OCI-LY1 (cell line): ENCODE measurements around the gene POU2AF1.

Source experiments
- H2AFZ ChIP-seq: fragments of 200-600 bp; sonication (generic), shearing (Covaris generic); 2 replicates; pipeline ENCODE4 v1.6.0; 2014; ENCODE audit warnings: antibody characterized with exemption, mild to moderate bottlenecking, low read length
- H3F3A ChIP-seq: fragments of 200-600 bp; sonication (generic), shearing (Covaris generic); 2 replicates; pipeline ENCODE4 v1.6.0; 2014; ENCODE audit warnings: mild to moderate bottlenecking, antibody characterized with exemption, low read length, moderate library complexity; ENCODE audit not compliant: insufficient read depth
- H3K27ac ChIP-seq: fragments of 200-600 bp; sonication (generic); 2 replicates; pipeline ENCODE4 v1.5.1; 2014; ENCODE audit warnings: low read length, mixed run types, mild to moderate bottlenecking, low read depth; ENCODE audit not compliant: poor library complexity, severe bottlenecking
- H3K27me3 ChIP-seq: fragments of 200-600 bp; sonication (generic); 2 replicates; pipeline ENCODE4 v1.6.0; 2014; ENCODE audit warnings: antibody characterized with exemption, mild to moderate bottlenecking, low read length, moderate library complexity; ENCODE audit not compliant: insufficient read depth
- H3K36me3 ChIP-seq: fragments of 200-600 bp; sonication (generic); 2 replicates; pipeline ENCODE4 v1.6.1; 2014; ENCODE audit warnings: mild to moderate bottlenecking, antibody characterized with exemption, low read length, moderate library complexity, mixed read lengths; ENCODE audit not compliant: insufficient read depth
- H3K4me1 ChIP-seq: fragments of 200-600 bp; sonication (generic); 2 replicates; pipeline ENCODE4 v1.5.1; 2014; ENCODE audit warnings: mild to moderate bottlenecking, low read length, moderate library complexity; ENCODE audit not compliant: insufficient read depth, severe bottlenecking
- H3K4me2 ChIP-seq: fragments of 200-600 bp; sonication (generic), shearing (Covaris generic); 2 replicates; pipeline ENCODE4 v1.6.1; 2014; ENCODE audit warnings: low read length
- H3K4me3 ChIP-seq: fragments of 200-600 bp; sonication (generic); 2 replicates; pipeline ENCODE4 v1.5.1; 2014; ENCODE audit warnings: low read length, low read depth, mild to moderate bottlenecking, mixed read lengths; ENCODE audit not compliant: poor library complexity, severe bottlenecking
- H3K79me2 ChIP-seq: fragments of 200-600 bp; shearing (Covaris generic); 2 replicates; pipeline ENCODE4 v1.6.1; 2016; ENCODE audit warnings: mixed run types, low read length, mixed read lengths; ENCODE audit not compliant: insufficient read depth
- H3K9ac ChIP-seq: fragments of 200-600 bp; sonication (generic), shearing (Covaris generic); 2 replicates; pipeline ENCODE4 v1.6.1; 2014; ENCODE audit warnings: mild to moderate bottlenecking, low read length, mixed read lengths
- H3K9me2 ChIP-seq: fragments of 200-600 bp; sonication (generic), shearing (Covaris generic); 2 replicates; pipeline ENCODE4 v1.6.1; 2014; ENCODE audit warnings: low read depth, mild to moderate bottlenecking, low read length, mixed read lengths
- H3K9me3 ChIP-seq: fragments of 200-600 bp; shearing (Covaris generic); 2 replicates; pipeline ENCODE4 v1.6.1; 2014; ENCODE audit warnings: low read length, mixed read lengths
- H4K20me1 ChIP-seq: fragments of 200-600 bp; sonication (generic), shearing (Covaris generic); 2 replicates; pipeline ENCODE4 v1.6.0; 2016; ENCODE audit warnings: mild to moderate bottlenecking, low read length; ENCODE audit not compliant: insufficient read depth
- CTCF ChIP-seq: fragments of 200-600 bp; sonication (generic), shearing (Covaris generic); IDR thresholded peaks from 2 replicates; pipeline ENCODE4 v1.5.1; 2017; ENCODE audit warnings: mild to moderate bottlenecking, antibody characterized with exemption, low read length, moderate library complexity, mixed read lengths
- EZH2 ChIP-seq: fragments of 200-600 bp; sonication (generic), shearing (Covaris generic); IDR thresholded peaks from 2 replicates; pipeline ENCODE4 v1.8.0; 2017; ENCODE audit warnings: borderline replicate concordance, mixed run types, mild to moderate bottlenecking, antibody characterized with exemption, low read length, moderate library complexity, mixed read lengths

The POU2AF1 gene

GRCh38 chr11:111353776-111354600, 25.1 kb downstream of the POU2AF1 start:
- Histone ChIP-seq H3K36me3 (peaks cover 95% of the 10 kb centered on the region), H3K4me2 (no peak overlapping the region), H3F3A (peaks cover 19% of the 10 kb centered on the region; the same call in 1 of the 2 replicates), H4K20me1 (no peaks in the 10 kb centered on the region), H3K9ac (no peak overlapping the region), H3K4me1 (peaks cover 49% of the 10 kb centered on the region), H3K9me3 (no peaks in the 10 kb centered on the region), H3K27me3 (no peaks in the 10 kb centered on the region), H3K4me3 (no peak overlapping the region), H3K79me2 (no peaks in the 10 kb centered on the region), H2AFZ (no peak overlapping the region), H3K9me2 (no peaks in the 10 kb centered on the region), H3K27ac (peak overlapping the region; percentile 28)
- TF ChIP-seq CTCF (no peak), EZH2 (no peak)

- Histone ChIP-seq H3F3A (peaks cover 24% of the 10 kb centered on the region), H4K20me1 (no peaks in the 10 kb centered on the region), H3K9me2 (no peaks in the 10 kb centered on the region)
These were observed 26.0 kb downstream of the POU2AF1 start for GRCh38 chr11:111352935-111353710.

GRCh38 chr11:111352231-111352746, 26.8 kb downstream of the POU2AF1 start:
- Histone ChIP-seq H3K27me3 (no peaks in the 10 kb centered on the region), H3K36me3 (peaks cover 78% of the 10 kb centered on the region), H3K9ac (no peak overlapping the region), H3K4me1 (peaks cover 32% of the 10 kb centered on the region), H3K79me2 (no peaks in the 10 kb centered on the region), H3K9me2 (no peaks in the 10 kb centered on the region), H3K4me2 (no peak overlapping the region), H2AFZ (no peak overlapping the region), H4K20me1 (no peaks in the 10 kb centered on the region), H3K9me3 (no peaks in the 10 kb centered on the region), H3K4me3 (no peak overlapping the region), H3K27ac (no peak overlapping the region), H3F3A (peaks cover 24% of the 10 kb centered on the region)
- no peak for TF ChIP-seq CTCF

More at GRCh38 chr11:111352935-111353710, 26.0 kb downstream of the POU2AF1 start:
- Histone ChIP-seq H3K4me1 (peaks cover 41% of the 10 kb centered on the region), H3K9me3 (no peaks in the 10 kb centered on the region), H3K79me2 (no peaks in the 10 kb centered on the region), H2AFZ (no peak overlapping the region), H3K36me3 (peaks cover 87% of the 10 kb centered on the region), H3K27ac (peak overlapping the region; percentile 0), H3K27me3 (no peaks in the 10 kb centered on the region), H3K4me2 (no peak overlapping the region), H3K4me3 (no peak overlapping the region), H3K9ac (no peak overlapping the region)
- TF ChIP-seq EZH2 (no peak), CTCF (peak; percentile 43; the same call in 1 of the 2 replicates)
